PC-3 (cell line): ENCODE measurements around the gene TAS2R39. TPM values are rescaled to one million over a fixed set of nuclear protein-coding genes. Genes with fewer than 3 reads are reported as not detected.

Source experiments
- ATAC-seq: fragments of 200-7000 bp; cut with Tn5 transposase; 2 replicates; pipeline ENCODE4 v1.9.1; 2020; ENCODE audit warnings: mild to moderate bottlenecking, moderate library complexity
- BruUV-seq: library from RNA; stranded (reverse); fragments of 400-500 nt; replicated peaks from 2 replicates; lab custom pipeline; 2021; lab: Mats Ljungman, UMichigan
- CTCF ChIA-PET: fragments of 300-600 bp; sonication (Branson Sonifier 250); formaldehyde crosslinking; loops from one replicate; lab custom pipeline; 2022; ENCODE audit warnings: antibody characterized with exemption; lab: Charles Lee
- POLR2A ChIA-PET: fragments of 300-600 bp; sonication (Branson Sonifier 250); formaldehyde crosslinking; loops from one replicate; lab custom pipeline; 2022; ENCODE audit warnings: antibody characterized with exemption; ENCODE audit not compliant: unreplicated experiment; lab: Charles Lee
- DNase-seq: peaks from one replicate; pipeline ENCODE4 v3.0.0-alpha.2; 2015
- H2AFZ ChIP-seq: fragments of 300-600 bp; sonication (generic); 2 replicates; pipeline ENCODE4 v1.6.0; 2016; ENCODE audit warnings: antibody characterized with exemption, low read length
- H3F3A ChIP-seq: fragments of 300-600 bp; sonication (generic); one replicate; pipeline ENCODE4 v1.6.0; 2017; ENCODE audit warnings: antibody characterized with exemption, low read length, control low read depth, mild to moderate bottlenecking; ENCODE audit not compliant: unreplicated experiment
- H3K27ac ChIP-seq: fragments of 300-600 bp; sonication (generic); 2 replicates; pipeline ENCODE4 v1.5.1; 2016; ENCODE audit warnings: mild to moderate bottlenecking, low read length
- H3K27me3 ChIP-seq: fragments of 300-600 bp; sonication (generic); 2 replicates; pipeline ENCODE4 v1.6.1; 2016; ENCODE audit warnings: low read length, mixed read lengths
- H3K36me3 ChIP-seq: fragments of 300-600 bp; sonication (generic); 2 replicates; pipeline ENCODE4 v1.6.1; 2016; ENCODE audit warnings: low read depth, mixed run types, low read length, mixed read lengths
- H3K4me1 ChIP-seq: fragments of 300-600 bp; sonication (generic); 2 replicates; pipeline ENCODE4 v1.5.1; 2016; ENCODE audit warnings: low read length; ENCODE audit not compliant: insufficient read depth
- H3K4me2 ChIP-seq: fragments of 300-600 bp; sonication (generic); 2 replicates; pipeline ENCODE4 v1.6.0; 2016; ENCODE audit warnings: low read length
- H3K4me3 ChIP-seq: fragments of 300-600 bp; sonication (generic); 2 replicates; pipeline ENCODE4 v1.5.1; 2016; ENCODE audit warnings: mild to moderate bottlenecking, low read length, mixed read lengths
- H3K79me2 ChIP-seq: fragments of 300-600 bp; sonication (generic); 2 replicates; pipeline ENCODE4 v1.6.1; 2017; ENCODE audit warnings: low read length, mixed read lengths
- H3K9ac ChIP-seq: fragments of 300-600 bp; sonication (generic); 2 replicates; pipeline ENCODE4 v1.6.0; 2016; ENCODE audit warnings: mild to moderate bottlenecking, low read length
- H3K9me2 ChIP-seq: fragments of 300-600 bp; sonication (generic); replicated peaks from 2 replicates; pipeline ENCODE4 v1.6.1; 2016; ENCODE audit warnings: mixed run types, low read length, mixed read lengths
- H3K9me3 ChIP-seq: fragments of 300-600 bp; sonication (generic); 2 replicates; pipeline ENCODE4 v1.6.1; 2016; ENCODE audit warnings: low read length, mixed read lengths
- H4K20me1 ChIP-seq: fragments of 300-600 bp; sonication (generic); 2 replicates; pipeline ENCODE4 v1.6.1; 2016; ENCODE audit warnings: low read length, mixed read lengths
- EZH2 ChIP-seq: fragments of 300-600 bp; sonication (generic); IDR thresholded peaks from one replicate; pipeline ENCODE4 v1.6.1; 2017; ENCODE audit warnings: antibody characterized with exemption, mild to moderate bottlenecking, low read length; ENCODE audit not compliant: unreplicated experiment
- EZH2phosphoT487 ChIP-seq: fragments of 300-600 bp; sonication (generic); IDR thresholded peaks from 2 replicates; pipeline ENCODE4 v1.6.1; 2018; ENCODE audit warnings: mild to moderate bottlenecking, antibody characterized with exemption, low read length, borderline replicate concordance
- intact Hi-C: fragments of 100-400 bp; cut with micrococcal nuclease; formaldehyde crosslinking; loops from 2 replicates; pipeline ENCODE4 v1.9.0; 2023
- total RNA-seq: library from RNA; depleted of rRNA; stranded (reverse); fragments of >200 nt; gene quantifications from 2 replicates; pipeline ENCODE4 v1.2.3, GENCODE V29; 2014; rRNA removed
- TF ChIP-seq, protein P1 (sequence below): fragments of 300-600 bp; sonication (generic); conservative IDR thresholded peaks from 2 replicates; pipeline ENCODE4 v1.5.1; 2017; ENCODE audit warnings: antibody characterized with exemption, low read depth, mild to moderate bottlenecking, low read length

TAS2R39 gene
- total RNA-seq, 1 experiment from 2014 or later = not detected

DNA sequence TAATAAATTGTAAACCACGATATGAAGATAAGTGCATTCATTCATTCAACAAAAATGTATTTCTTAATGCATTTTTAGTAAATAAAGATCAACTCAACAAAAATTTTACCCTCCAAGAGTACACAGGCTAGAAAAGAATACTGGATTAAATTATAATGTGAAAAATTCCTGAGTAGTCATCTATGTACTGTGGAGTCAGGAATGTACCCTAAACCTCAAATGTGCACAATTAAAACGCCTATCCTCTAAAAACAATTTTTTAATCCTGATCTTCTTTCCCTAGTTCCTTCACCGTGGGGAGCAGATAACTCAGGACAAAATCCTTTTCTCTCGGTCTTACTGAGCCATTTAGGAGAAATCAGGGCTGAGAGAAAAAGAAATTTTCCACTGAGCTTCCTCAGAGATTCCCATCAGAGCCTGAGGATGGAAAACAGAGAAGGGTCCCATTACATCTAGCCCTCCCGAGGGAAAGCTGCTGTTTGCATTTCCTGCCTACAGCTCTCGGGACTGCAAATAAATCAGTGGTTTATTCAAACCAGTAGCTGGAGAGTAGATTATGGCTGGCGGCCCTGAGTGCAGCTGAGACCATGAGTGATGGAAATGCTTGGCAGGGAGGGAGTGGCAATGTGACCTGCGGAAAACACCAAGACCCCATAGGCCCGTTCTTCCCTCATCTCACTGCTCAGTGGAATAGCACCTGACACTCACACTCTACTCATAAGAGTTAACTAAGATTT, 46.0 kb downstream of the TAS2R39 start:
- Histone ChIP-seq H3K4me1 (no peaks in the 10 kb centered on the region), H3K27ac (no peak overlapping the region), H3K4me3 (no peak overlapping the region), H3K9me3 (no peaks in the 10 kb centered on the region; the same call in 1 of the 2 replicates), H3K9me2 (no peaks in the 10 kb centered on the region), H3K9ac (no peak overlapping the region), H3K36me3 (no peaks in the 10 kb centered on the region), H4K20me1 (no peaks in the 10 kb centered on the region), H3K27me3 (no peaks in the 10 kb centered on the region), H3K4me2 (no peak overlapping the region), H3F3A (no peaks in the 10 kb centered on the region), H2AFZ (no peak overlapping the region), H3K79me2 (no peaks in the 10 kb centered on the region)
- intact Hi-C loops = no loop called here
- DNase-seq = no peak
- TF ChIP-seq, protein P1, sequence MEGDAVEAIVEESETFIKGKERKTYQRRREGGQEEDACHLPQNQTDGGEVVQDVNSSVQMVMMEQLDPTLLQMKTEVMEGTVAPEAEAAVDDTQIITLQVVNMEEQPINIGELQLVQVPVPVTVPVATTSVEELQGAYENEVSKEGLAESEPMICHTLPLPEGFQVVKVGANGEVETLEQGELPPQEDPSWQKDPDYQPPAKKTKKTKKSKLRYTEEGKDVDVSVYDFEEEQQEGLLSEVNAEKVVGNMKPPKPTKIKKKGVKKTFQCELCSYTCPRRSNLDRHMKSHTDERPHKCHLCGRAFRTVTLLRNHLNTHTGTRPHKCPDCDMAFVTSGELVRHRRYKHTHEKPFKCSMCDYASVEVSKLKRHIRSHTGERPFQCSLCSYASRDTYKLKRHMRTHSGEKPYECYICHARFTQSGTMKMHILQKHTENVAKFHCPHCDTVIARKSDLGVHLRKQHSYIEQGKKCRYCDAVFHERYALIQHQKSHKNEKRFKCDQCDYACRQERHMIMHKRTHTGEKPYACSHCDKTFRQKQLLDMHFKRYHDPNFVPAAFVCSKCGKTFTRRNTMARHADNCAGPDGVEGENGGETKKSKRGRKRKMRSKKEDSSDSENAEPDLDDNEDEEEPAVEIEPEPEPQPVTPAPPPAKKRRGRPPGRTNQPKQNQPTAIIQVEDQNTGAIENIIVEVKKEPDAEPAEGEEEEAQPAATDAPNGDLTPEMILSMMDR = no peak
- TF ChIP-seq EZH2phosphoT487 (no peak), EZH2 (no peak)
- POLR2A ChIA-PET = no interaction called here
- CTCF ChIA-PET = no interaction called here
- no peak for ATAC-seq
- no TSS peak for BruUV-seq

DNA sequence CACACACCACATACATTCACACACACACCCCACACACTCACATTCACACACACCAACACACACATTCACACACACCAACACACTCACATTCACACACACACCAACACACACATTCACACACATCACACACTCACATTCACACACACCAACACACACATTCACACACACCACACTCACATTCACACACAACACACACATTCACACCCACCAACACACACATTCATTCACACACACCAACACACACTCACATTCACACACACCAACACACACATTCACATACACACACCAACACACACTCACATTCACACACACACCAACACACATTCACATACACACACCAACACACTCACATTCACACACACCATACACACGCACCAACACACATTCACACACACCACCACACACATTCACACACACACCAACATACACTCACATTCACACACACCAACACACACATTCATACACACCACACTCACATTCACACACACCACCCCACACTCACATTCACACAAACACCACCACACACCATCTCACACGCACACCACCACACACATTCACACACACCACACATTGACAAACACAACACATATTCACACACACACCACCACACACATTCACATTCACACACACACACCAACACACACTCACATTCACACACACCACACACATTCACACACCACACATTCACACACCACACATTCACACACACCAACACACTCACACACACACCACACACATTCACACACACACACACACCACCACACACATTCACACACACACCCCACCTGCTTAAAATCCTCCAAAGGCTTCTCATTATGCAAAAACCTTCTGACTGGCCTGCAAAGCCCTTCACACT, 47.6 kb downstream of the TAS2R39 start:
- ChIA-PET CTCF (no interaction called here), POLR2A (no interaction called here)
- DNase-seq (no peak), ATAC-seq (no peak)
- intact Hi-C loops = no loop called here
- H3F3A ChIP-seq = no peaks in the 10 kb centered on the region
- H3K79me2 ChIP-seq = no peaks in the 10 kb centered on the region
- H3K9me2 ChIP-seq = no peaks in the 10 kb centered on the region
- no peaks in the 10 kb centered on the region for H4K20me1 ChIP-seq
- no peak overlapping the region for H2AFZ ChIP-seq
- H3K36me3 ChIP-seq = no peaks in the 10 kb centered on the region
- TF ChIP-seq, protein P1 = no peak
- TF ChIP-seq EZH2 (no peak), EZH2phosphoT487 (no peak)
- no peak overlapping the region for H3K4me3 ChIP-seq
- H3K9me3 ChIP-seq = no peaks in the 10 kb centered on the region; the same call in 1 of the 2 replicates
- BruUV-seq = no TSS peak
- H3K4me2 ChIP-seq = no peak overlapping the region
- H3K27ac ChIP-seq = no peak overlapping the region
- no peaks in the 10 kb centered on the region for H3K4me1 ChIP-seq
- no peaks in the 10 kb centered on the region for H3K27me3 ChIP-seq
- no peak overlapping the region for H3K9ac ChIP-seq

Other genes with a start within 250 kb of the TAS2R39 start
- gene TRPV5, start 249.7 kb upstream of the TAS2R39 start, total RNA-seq = not detected in 2 replicates
- not detected in 2 replicates for gene LLCFC1, start 243.9 kb upstream of the TAS2R39 start, total RNA-seq
- gene KEL, start 221.1 kb upstream of the TAS2R39 start, total RNA-seq = 0.18 TPM in 1 of 2 replicates, not detected in the other
- not detected in 2 replicates for gene OR9A2, start 156.3 kb upstream of the TAS2R39 start, total RNA-seq
- not detected in 2 replicates for gene OR6V1, start 131.1 kb upstream of the TAS2R39 start, total RNA-seq
- not detected in 2 replicates for gene PIP, start 51.3 kb upstream of the TAS2R39 start, total RNA-seq
- gene TAS2R40, start 38.6 kb downstream of the TAS2R39 start, total RNA-seq = not detected in 2 replicates
- gene GSTK1, start 80.0 kb downstream of the TAS2R39 start, total RNA-seq = 111 and 117 TPM in 2 replicates
- gene TMEM139, start 101.5 kb downstream of the TAS2R39 start, total RNA-seq = 5.2 and 6.2 TPM in 2 replicates
- gene CASP2, start 104.9 kb downstream of the TAS2R39 start, total RNA-seq = 25.1 and 26.4 TPM in 2 replicates
- 0.55 and 0.69 TPM in 2 replicates for gene CLCN1, start 132.7 kb downstream of the TAS2R39 start, total RNA-seq
- gene FAM131B, start 179.3 kb downstream of the TAS2R39 start, total RNA-seq = 6.9 and 7.7 TPM in 2 replicates
- gene ZYX, start 197.9 kb downstream of the TAS2R39 start, total RNA-seq = 103 and 108 TPM in 2 replicates
- 43.9 and 46.4 TPM in 2 replicates for gene EPHA1, start 225.4 kb downstream of the TAS2R39 start, total RNA-seq